HPDE6-E6E7 (cell line): ENCODE data around the gene NID1.
A peak's percentile ranks its signal among the peaks of the same experiment; 100 is the strongest.

Experiments
- DNase-seq: peaks from one replicate; pipeline ENCODE4 v3.0.0; 2011; ENCODE audit warnings: missing footprints; ENCODE audit errors: extremely low spot score

Gene NID1, protein sequence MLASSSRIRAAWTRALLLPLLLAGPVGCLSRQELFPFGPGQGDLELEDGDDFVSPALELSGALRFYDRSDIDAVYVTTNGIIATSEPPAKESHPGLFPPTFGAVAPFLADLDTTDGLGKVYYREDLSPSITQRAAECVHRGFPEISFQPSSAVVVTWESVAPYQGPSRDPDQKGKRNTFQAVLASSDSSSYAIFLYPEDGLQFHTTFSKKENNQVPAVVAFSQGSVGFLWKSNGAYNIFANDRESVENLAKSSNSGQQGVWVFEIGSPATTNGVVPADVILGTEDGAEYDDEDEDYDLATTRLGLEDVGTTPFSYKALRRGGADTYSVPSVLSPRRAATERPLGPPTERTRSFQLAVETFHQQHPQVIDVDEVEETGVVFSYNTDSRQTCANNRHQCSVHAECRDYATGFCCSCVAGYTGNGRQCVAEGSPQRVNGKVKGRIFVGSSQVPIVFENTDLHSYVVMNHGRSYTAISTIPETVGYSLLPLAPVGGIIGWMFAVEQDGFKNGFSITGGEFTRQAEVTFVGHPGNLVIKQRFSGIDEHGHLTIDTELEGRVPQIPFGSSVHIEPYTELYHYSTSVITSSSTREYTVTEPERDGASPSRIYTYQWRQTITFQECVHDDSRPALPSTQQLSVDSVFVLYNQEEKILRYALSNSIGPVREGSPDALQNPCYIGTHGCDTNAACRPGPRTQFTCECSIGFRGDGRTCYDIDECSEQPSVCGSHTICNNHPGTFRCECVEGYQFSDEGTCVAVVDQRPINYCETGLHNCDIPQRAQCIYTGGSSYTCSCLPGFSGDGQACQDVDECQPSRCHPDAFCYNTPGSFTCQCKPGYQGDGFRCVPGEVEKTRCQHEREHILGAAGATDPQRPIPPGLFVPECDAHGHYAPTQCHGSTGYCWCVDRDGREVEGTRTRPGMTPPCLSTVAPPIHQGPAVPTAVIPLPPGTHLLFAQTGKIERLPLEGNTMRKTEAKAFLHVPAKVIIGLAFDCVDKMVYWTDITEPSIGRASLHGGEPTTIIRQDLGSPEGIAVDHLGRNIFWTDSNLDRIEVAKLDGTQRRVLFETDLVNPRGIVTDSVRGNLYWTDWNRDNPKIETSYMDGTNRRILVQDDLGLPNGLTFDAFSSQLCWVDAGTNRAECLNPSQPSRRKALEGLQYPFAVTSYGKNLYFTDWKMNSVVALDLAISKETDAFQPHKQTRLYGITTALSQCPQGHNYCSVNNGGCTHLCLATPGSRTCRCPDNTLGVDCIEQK

DNA sequence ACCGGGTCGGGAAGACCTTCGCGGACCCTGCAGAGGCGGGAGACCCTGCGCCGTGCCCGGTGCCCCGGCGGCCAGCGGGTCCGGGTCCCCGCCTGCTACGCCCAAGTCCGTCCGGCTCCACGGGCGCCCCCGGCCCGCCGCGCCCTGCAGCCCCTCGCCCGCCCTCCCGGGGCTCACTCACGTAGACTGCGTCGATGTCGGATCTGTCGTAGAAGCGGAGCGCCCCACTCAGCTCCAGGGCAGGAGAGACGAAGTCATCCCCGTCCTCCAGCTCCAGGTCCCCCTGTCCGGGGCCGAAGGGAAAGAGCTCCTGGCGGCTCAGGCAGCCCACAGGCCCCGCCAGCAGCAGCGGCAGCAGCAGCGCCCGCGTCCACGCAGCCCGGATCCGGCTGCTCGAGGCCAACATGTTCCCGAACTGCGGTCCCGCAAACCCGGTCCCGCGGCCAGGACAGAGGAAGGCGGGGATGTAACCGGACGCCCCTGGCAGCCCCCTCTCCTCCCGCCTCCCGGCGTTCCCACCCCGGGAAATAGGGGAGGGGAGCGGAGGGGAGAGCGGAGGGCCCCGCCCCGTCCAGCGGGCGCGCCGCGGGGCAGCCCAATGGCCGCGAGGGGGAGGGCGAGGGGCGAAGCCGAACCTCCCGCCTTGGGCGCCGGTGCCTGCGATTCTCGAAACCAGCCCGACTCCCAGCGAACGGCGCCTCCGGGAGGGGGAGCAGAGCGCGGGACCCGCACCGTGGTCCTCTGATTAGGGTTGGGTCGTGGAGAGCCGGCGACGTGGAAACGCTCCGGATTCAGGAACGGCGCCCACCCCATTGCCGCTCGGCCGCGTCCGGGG lies at the start of gene NID1:
Gene NID1 (minus strand): TSS at position 417 of the 835 bp plus-strand sequence. CDS start 11 bp downstream, at position 406.
- no peak for DNase-seq

DNA sequence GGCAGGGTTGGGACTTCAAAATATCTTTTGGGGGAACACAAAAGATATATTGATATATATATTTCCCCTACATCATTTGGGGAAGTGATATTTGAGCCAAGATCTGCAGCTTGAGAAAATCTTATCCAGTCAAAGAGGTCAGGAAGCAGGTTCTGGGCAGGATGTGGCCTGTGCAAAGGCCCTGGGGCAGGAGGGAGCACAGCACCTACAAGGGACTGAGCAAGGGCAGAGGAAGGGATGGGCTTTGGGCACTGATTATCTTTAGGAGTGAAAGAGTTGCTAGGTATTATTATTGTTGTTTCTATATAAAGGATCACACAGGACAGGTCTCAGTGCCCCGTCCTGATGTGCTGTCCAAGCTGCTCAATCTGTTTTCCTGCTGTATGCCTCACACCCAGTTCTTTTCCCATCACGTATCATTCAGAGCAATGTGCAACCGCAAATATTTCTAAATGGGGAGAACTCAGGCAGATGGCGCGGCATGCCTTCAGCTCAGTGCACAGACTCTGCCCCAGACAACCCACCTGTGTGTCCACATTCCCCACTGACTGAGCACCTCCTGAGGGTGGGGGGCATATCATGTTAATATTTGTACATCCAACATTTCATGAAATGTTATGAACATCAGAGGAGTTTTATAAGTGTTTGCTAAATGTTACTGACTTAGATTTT lies 49.3 kb upstream of the NID1 start:
- no peak for DNase-seq

DNA sequence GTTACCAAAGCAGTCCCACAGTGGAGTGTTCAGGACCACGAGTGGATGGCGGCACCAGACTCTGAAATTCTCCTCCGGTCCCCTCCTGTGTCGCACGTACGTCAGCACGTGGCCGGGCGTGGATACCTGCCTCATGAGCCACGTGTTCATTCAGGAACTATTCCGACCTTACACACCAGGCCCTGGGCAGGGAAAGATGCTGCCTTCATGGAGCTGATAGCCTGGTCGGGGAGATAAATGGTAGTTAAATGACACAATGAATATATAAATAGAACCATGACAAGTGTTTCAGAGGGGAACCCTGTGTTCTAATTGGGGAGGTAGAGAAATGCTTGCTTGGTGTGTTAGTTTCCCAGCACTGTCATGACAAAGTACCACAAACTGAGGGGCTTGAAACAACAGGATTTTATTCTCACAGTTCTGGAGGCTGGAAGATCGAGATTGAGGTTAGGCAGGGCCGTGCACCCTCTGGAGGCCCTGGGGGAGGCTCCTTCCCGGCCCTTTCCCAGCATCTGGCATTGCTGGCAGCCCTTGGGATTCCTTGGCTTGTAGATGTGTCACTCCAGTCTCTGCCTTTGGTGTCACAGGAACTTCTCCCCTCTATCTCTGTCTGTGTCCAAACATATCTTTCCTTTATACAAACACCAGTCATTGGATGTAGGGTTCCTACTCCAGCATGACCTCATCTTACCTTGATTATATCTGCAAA lies 48.6 kb upstream of the NID1 start:
- DNase-seq = no peak

DNA sequence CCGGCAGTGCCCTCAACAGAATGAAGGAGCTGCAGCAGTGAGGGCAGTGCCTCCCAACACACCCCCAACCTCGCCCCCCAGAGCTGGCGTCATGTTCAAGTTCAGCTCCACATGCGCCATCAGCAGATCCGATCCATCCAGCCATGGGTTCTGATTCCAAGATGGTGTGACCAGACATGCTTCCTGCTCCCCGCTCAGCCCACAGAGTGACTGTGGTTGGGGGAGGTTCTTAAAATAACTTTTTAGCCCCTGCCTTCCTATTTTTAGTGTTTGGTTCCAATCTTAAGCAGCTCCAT lies 47.4 kb upstream of the NID1 start:
- DNase-seq = no peak

DNA sequence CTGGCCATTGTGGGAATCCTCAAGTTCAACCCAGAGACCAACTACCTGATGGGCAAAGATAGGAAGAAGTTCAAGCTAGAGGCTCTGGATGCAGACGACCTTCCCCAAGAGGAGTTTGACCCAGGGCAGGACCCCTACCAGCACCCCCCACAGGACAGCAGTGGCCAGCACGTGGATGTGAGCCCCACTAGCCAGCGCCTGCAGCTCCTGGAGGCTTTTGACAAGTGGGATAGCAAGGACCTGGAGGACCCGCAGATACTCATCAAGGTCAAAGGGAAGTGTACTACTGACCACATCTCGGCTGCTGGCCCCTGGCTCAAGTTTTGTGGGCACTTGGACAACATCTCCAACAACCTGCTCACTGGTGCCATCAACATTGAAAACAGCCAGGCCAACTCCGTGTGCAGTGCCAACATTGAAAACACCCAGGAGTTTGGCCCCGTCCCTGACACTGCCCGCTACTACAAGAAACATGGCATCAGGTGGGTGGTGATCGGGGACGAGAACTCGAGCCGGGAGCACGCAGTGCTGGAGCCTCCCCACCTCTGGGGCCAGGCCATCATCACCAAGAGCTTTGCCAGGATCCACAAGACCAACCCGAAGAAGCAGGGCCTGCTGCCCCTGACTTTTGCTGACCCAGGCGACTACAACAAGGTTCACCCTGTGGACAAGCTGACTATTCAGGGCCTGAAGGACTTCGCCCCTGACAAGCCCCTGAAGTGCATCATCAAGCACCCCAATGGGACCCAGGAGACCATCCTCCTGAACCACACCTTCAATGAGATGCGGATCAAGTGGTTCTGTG lies 46.8 kb upstream of the NID1 start:
- no peak for DNase-seq

DNA sequence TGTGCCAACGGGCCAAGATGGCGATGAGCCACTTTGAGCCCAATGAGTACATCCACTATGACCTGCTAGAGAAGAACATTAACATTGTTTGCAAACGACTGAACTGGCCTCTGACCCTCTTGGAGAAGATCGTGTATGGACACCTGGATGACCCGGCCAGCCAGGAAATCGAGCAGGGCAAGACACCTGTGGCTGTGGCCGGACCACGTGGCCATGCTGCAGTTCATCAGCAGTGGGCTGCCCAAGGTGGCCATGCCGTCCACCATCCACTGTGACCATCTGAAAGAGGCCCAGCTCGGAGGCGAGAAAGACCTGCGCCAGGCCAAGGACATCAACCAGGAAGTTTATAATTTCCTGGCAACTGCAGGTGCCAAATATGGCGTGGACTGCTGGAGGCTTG lies 45.2 kb upstream of the NID1 start:
- no peak for DNase-seq

DNA sequence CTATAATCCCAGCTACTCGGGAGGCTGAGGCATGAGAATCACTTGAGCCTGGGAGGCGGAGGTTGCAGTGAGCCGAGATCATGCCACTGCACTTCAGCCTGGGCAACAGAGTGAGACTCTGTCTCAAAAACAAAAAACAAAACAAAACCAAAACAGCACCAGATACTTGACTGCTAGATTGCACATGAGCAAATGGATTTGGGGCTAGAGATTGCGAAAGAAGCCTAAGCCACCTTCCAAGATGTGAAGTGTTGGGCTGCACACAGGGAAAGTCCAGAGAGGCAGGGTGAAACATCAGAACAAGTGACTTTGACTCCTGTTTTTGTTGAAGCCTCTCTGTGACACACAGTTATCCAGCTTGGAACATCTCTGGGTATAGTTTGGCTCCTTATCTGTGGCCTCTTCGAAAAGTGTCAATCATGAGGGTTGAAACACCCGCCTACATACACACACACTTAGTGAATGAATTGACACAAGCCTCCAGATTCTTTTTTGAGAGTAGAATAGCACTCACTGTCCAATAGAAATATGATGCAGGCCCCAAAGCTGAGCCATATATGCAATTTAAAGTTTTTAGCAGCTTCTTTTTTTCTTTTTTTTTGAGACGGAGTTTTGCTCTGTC lies 43.2 kb upstream of the NID1 start:
- no peak for DNase-seq

DNA sequence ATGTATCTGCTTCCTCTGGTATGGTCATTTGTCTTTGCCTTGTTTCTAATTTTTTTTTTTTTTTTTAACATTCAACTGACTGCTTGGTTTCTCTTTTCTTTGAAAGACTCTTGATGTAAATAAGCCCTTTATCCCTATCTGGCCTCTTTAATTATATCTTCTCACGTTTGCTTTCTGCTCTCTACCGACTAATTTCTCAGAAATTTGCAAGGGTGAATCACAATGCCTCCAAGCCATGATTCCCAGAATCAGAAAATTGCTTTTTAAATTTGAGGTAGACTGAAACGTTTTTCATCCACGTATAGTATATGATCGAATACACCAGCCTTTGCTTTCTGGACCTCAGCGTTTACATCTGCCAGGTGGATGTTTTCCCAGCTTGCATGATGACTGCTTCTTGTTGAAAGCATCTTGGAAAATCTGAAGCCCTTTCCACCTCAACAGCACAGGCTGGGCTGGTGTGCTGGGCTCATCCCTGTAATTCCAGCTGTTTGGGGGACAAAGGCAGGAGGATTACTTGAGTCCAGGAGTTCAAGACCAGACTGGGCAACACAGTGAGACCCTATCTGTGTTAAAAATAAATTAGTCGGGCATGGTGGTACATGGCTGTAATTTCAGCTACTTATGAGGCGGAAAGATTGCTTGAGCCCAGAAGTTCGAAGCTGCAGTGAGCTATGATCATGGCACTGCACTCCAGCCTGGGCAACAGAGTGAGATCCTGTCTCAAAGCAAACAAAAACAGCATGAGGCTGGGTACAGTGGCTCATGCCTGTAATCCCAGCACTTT lies 42.4 kb upstream of the NID1 start:
- no peak for DNase-seq

DNA sequence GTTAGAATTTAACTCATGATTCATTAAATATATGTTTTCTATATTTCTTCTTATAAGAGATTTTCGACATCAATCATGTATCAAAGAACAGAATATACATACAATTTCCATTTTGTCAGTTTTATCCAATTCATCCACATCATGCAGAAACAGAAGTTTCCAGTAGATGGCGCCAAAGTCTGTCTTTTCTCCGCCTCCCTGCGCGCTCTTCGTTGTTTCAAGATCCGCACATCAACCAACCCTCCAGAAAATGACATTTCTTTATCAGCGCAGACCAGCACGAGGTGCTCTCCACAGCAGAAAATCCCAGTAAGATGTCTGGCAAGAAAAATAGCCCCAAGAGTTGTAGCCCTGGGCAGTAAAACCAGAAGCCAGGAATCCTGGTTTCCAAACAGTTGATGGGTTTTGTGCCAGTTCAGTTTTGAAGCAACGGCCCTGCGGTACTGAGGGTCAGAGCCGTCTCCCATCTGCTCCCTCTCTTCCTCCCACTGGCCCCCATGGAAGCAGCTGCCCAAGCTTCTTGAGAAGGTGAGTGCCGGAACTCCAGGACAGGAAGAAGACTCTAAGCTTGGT lies 38.8 kb upstream of the NID1 start:
- DNase-seq = peak; percentile 55

DNA sequence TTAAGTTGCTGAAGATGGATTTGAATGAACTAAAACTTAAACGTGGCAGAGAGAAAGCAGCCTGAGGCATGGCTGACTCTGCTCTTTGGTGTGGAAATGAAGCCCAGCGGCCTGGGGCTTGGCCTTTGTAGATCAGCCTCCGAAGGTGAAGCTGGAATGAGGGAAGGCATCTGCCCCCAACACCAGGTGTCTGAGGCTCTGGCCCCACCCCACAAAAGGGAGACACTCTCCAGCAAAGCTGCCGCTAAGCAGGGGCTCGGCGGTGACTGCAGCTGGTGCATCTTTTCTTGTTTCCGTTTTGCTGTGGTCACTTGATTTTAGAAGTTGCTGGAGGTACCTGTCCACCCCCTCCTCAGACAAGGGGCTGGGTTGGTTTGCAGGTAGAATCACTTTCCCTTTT lies 38.2 kb upstream of the NID1 start:
- no peak for DNase-seq

DNA sequence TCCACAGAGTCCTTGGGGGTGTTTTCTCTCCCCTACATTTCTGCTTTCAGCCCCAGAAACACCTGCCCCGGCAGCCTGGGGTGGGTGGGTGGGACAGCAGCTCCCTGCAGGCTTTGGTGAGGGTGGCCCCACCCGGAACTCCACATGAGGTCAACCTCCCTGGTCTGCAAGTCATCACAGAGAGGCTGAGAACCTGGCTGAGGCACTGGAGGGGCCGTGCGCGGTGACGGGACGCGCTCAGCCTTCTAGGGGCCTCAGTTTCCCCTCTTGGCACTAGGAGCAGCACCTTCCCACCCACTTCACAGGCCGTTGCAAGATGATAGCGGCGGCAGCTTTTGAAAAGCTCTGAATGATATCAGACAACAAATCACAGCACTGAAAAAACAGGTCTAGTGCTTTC lies 37.7 kb upstream of the NID1 start:
- DNase-seq = no peak

DNA sequence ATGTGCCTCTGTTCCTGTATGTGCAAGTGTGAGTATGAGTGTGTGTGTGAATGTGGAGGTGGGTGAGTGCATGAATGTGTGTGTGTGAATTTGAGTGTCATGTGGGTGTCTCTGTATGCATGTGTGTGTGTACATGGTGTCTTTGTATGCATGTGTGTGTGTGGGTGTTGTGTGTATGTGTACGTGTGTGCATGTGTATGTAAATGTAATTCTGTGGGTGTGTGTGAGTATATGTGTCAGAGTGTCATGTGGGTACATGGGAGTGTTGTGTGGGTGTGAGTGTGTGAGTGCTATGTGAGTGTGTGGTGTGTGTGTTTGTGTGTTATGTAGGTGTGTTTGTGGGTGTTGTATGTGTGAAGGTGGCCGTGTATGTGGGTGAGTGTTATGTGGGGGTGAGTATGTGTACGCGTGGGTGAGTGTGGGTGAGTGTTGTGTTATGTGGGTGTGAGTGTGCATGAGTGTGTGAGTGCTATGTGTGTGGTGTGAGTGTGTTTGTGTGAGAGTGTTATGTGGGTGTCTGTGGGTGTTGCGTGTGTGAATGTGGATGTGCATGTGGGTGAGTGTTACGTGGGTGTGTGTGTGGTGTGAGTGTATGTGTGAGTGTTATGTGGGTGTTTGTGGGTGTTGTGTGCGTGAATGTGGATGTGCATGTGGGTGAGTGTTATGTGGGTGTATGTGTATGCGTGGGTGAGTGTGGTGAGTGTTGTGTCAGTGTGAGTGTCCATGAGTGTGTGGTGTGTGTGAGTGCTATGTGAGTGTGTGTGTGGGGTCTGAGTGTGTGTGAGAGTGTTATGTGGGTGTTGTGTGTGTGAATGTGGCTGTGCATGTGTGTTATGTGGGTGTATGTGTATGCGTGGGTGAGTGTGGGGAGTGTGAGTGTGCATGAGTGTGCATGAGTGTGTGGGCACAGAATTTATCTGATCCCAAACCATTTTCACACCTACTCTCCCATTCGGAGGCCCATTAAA lies 36.6 kb upstream of the NID1 start:
- DNase-seq = no peak

DNA sequence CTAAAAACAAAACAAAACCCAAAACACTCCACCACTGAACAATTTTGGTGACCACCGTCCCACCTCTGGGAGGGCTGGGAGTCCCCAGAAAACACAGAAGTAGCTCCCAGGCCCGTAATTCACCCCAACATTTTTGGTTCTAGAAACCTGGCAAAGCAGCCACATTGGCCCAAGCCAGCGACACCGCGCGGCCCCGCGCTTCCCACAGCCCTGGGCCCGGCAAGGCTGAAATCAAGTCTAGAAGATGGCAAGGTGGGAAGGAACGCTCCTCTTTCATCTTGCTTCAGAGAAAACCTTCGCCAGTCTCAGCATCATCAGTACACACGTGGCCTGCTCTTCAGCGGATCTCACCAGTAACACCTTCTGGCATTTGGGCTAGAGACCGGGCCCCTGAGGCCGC lies 35.9 kb upstream of the NID1 start:
- DNase-seq = no peak

DNA sequence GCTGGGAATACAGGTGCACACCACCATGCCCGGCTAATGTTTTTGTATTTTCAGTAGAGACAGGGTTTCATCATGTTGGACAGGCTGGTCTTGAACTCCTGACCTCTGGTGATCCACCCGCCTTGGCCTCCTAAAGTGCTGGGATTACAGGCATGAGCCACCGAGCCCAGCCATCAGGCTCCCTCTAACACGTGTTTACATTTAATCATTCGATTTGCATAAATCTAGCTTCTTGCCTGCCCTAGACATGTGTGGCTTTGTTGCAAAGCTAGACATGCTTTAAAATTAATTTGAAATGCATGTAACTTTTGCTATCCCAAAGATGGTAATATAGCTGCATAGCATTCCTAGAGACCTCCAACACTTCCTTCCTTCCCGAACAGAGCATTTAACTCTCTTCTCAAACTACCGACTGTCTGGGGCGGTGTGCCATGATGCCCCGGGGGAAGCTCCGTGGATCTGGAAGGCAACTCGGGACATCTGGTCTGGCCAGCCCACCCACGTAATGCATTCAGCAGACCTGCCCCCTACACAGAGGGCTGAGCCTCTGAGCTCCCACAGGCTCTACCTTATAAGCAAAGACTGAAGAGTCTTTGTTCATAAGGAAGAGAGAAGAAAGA lies 34.6 kb upstream of the NID1 start:
- DNase-seq = no peak

DNA sequence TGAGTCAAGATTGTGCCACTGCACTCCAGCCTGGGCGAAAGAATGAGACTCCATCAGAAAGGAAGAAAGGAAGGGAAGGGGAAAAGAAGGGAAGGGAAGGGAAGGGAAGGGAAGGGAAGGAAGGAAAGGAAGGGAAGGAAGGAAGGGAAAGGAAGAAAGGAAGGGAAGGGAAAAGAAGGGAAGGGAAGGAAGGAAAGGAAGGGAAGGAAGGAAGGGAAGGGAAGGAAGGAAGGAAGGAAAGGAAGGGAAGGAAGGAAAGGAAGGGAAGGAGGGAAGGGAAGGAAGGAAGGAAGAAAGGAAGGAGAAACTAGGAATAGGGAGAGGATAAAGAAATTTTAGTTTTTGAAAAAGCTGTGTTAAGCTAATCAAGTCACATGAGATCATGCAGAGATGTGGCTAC lies 33.4 kb upstream of the NID1 start:
- DNase-seq = no peak
